Amygdala (tissue), 56 donors: ENCODE data around the gene IL17RB.

ENCODE experiments used
- DNase-seq, 56 donors: peaks; one replicate each; lab custom pipeline; 2025; lab: John Stamatoyannopoulos, UW

Gene IL17RB, protein sequence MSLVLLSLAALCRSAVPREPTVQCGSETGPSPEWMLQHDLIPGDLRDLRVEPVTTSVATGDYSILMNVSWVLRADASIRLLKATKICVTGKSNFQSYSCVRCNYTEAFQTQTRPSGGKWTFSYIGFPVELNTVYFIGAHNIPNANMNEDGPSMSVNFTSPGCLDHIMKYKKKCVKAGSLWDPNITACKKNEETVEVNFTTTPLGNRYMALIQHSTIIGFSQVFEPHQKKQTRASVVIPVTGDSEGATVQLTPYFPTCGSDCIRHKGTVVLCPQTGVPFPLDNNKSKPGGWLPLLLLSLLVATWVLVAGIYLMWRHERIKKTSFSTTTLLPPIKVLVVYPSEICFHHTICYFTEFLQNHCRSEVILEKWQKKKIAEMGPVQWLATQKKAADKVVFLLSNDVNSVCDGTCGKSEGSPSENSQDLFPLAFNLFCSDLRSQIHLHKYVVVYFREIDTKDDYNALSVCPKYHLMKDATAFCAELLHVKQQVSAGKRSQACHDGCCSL

DNA sequence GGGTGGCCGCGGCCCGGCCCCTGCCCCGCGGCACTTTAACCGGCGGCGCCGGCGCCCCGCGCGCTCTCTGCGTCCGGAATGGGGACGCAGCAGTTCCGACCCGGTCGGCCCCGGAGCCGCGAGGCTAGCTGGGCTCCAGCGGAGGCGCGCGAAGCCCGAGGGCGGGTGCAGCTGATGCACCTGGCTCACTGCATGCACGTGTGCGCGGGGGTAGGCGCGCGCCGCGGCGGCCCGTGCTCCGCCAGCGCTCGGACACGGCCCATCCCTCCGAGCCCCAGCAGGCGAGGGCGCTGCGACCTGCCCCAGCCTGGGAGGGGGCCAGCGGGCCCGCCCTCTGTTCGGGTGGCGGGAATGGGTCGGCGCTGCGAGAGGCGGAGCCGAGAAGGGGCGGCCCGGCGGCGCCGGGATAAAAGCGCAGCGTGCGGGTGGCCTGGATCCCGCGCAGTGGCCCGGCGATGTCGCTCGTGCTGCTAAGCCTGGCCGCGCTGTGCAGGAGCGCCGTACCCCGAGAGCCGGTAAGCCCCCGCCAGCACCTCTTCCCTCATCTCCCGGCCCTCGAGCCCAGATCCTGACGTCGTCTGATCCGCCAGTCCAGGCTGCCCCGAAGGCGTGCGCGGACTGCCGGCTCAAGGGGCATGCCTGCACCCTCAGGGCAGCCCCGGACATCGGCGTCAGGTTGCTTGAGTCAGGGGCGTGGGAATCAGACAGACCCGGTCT is at the start of gene IL17RB, which contains the start of gene CHDH:
TSS of gene IL17RB (plus strand) at position 435 of the 717 bp plus-strand sequence. CDS start at position 456, 21 bp downstream.
TSS of gene CHDH (minus strand) at position 286 of the 717 bp plus-strand sequence. CDS start 22,411 bp downstream, outside the sequence.
- peak in 48 of 56 donors; percentile 4 to 84 (median 58) for DNase-seq

DNA sequence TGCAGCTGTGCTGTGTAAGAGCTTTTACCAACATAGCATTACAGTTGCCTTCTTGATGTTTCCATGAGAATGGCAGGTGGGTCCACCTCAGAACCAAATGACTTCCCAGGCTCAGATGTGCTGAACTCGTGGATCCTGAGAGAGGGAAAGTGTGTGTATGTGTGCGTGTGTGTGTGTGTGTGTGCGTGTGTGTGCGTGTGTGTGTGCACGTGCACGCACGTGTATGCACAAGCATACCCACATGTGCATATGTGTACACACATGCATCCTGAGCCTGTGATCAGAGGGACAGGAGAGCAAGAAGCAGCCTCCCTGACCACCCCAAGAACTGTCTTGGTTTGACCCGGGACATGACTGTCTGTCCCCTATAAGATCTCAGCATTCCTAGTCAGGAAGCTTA is 48.2 kb upstream of the IL17RB start:
- DNase-seq = no peak

DNA sequence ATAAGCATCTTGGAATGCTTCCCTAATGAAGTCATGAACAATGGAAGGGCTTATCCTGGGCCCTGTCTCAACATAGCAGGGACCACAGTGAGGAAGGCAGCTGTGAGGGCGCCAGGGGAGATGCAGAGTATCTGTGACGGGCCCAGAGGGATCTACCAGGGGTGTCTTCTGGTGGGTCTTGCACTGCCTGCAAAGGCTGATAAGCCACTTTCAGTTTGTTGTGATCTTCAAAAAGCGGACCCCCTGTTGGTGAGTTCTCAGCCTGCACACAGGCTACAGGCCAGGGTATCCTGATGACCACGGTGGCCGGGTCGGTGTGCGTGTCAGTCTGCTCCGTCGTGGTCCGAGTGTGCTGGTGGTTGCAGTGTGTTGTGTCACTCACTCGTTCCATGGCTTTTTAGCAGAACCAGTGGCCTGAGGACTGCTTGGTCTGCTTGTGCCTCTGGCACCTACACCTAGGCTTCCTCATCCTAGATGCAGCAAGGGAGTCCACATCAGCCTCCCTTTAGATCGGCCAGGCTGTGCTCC is 47.0 kb upstream of the IL17RB start:
- DNase-seq = no peak

DNA sequence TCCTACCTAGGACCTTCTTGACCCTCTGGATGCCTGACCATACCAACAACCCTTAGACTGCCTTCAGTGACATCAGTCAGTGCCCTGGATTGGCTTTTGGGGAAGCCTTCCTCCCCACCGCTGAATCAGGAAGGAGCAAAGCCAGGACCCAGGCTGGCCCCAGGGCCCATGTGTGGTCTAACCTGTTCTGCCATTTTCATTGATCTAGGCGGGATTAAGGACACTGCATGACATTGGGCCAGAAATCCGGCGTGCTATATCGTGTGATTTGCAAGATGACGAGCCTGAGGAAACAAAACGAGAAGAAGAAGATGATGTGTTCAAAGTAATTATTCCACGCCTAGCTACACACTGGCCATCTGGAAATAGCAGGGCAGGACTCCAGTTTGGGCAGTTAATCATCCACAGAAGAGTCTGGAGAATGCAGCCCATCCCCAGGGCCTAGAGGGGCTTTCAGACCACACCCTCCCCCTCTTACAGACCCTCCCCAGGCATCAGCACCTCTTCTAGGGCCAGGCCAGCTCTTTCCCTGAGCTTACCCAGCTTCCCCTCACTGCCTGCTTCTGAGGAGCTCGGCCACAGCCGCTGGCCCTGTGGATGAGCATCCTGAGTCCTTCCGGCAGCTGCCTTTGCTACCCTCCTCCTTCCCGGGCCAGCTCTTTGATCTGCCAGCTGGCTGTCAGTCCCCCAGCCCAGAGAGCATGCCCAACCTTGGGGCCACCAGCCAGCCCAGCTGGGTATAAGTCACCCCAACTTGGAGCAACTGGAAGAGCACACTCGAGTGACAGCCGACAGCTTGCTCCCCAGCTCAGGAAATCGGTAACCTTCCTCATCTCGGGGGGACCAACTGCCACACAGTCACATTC is 46.1 kb upstream of the IL17RB start:
- DNase-seq = no peak

DNA sequence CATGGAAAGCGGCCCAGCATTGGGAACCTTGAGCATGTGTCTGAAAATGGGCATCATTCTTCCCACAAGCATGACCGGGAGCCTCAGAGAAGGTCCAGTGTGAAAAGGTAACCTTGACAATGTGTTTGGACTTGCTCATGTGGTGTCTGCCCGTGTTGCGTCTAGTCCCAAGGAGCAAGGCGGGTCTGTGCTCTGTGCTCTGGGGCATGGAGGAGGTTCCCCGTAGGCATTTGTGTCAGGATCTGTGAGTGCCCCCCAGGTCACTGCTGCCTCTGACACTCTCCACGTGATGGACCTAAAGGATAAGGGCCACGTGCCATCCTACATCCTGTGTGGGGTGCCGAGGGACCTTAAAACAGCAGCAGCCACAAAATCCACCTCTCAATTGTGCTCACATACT is 45.0 kb upstream of the IL17RB start:
- DNase-seq = no peak

DNA sequence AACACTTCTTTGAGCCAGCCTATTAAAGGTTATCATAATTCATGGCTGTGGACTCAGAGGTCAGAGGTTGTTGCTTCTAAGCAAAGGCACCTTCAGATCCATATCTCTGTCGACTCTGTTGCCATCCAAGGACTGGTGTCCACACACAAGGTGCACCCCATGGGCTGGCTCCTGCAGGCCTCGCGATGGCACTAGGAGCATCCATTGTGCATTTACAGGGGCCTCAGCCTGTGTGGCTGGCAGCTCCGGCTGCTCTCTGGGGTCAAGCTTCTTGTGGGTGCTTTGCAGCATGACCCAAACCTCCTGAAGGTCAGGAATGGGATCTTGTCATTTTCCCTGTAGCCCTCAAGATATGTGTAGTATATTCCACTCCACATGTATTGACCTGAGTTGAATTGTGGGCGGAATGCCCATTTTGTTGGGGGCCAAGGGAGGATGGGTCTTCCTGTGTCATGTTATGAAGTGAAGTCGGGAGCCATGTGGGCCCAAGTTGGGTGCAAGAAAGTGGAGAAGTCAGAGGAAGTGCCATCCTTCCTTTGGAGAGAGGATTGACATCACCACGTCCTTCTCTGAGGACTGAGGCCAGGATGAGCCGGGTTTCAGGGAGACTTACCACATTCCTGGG is 44.0 kb upstream of the IL17RB start:
- no peak for DNase-seq

DNA sequence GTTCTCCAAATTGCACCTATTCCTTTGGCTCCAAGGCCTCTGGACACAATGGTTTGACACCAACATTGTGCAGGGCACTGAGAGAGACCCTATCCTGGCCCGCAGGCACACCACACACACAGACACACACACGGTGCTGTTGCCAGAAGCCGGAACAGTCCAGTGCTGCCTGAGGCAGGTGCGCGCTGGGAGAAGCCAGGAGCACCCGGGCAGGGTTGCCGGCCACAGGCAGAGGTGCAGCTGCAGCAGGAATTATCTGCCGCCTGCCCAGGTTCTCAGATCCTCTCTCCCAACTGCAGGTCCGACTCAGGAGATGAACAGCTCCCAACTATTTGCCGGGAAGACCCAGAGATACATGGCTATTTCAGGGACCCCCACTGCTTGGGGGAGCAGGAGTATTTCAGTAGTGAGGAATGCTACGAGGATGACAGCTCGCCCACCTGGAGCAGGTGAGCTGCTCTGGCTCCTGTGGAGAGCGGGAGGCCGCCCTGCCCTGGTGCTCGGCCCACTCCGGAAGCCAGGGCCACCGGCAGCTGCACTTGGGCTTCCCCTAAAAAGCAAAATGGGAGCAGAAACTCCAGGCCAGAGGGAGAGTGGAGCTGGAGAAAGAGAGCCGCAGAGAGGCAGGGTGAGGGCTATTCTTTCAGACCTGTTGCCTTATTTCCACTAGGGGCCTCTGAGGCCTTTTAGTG is 43.1 kb upstream of the IL17RB start:
- no peak for DNase-seq

DNA sequence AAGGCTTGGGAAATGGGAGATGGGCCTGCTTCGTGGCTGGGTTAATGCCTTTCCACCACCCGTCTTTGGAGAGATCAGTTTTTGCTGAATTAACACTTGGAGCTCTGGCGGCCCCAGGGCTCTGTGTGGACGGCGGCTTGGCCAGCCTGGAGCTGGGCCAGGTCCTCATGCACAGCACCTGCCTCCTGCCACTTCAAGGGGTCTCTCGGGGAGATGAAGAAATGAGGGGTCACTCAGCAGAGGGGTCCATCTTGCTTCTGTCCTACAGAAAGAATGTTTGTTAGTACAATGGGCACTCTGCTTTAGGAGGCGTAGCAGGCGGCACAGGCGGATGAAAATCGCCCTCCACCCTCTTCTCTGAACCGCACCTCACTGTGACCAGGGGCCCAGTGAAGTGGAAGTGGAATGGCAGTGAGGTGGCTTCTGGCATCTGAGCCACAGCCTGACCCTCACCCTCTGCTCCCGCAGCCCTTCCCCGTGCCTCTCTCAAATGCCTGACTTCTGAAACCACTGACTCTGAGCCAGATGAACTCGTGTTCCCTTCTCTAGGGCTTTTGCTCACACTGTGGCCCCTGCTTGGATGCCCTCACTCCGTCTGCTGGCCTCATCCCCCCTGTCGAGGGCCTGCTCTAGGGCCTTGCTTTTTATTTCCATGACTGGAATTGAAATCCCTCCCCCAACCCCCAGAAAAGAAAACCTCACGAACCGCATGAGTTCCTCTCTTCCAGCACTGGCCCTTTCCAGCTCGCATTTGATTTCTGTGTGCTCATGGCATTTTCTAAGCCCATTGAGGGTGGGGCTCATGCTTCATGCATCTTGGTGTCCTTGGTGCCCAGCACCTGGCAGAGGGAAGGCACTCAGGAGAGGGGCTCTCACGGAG is 42.3 kb upstream of the IL17RB start:
- no peak for DNase-seq

DNA sequence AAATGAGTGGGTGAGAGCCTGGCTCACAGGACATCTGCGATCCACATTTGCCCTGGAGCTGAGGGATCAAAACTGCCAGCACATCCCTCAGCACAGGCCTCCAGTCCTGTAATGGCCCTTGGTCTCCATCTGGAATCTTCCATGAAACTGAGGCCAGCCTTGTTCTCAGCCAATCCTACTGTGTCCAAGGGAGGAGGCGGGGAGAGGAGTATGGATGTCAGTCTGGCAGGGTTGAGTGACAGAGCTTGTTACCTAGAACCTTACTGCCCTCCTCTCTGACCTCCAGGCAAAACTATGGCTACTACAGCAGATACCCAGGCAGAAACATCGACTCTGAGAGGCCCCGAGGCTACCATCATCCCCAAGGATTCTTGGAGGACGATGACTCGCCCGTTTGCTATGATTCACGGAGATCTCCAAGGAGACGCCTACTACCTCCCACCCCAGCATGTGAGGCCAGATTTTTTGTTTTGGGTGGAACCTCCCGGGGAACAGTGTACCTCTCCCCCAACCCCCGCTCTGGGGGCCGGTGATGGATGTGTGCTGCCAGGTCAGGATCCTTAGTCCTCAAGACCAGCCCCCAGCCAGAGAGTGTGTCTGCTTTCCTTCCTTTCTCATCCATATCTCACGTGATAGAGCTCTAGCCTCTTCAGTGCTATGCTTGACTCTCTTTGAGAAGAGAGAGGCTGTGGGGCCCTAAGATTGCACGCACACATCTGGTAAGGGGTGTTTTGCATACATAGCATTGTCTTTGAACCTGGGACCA is 41.5 kb upstream of the IL17RB start:
- peak in 6 of 56 donors; percentile 22 to 49 (median 39) for DNase-seq

DNA sequence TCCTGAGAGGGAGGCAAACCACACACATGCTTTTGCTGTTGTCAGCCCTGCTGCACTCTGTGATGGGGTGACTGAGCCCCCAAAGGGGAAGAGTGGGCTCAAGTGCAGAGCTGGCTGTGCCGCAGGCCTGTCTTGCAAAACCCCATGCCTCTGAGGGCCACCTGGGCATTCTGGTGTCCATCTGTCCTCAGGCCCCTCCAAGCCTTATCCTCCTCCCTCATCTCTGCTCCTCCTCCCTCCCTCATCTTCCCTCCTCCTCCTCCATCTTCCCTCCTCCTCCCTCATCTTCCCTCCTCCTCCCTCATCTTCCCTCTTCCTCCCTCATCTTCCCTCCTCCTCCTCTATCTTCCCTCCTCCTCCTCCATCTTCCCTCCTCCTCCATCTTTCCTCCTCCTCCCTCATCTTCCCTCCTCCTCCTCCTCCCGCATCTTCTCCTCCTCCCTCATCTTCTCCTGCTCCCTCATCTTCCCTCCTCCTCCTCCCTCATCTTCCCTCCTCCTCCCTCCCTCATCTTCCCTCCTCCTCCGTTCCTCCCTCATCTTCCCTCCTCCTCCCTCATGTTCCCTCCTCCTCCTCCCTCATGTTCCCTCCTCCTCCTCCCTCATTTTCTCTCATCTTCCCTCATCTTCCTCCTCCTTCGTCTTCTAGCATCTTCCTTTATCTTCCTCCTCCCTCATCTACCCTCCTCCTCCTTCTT is 40.8 kb upstream of the IL17RB start:
- no peak for DNase-seq

DNA sequence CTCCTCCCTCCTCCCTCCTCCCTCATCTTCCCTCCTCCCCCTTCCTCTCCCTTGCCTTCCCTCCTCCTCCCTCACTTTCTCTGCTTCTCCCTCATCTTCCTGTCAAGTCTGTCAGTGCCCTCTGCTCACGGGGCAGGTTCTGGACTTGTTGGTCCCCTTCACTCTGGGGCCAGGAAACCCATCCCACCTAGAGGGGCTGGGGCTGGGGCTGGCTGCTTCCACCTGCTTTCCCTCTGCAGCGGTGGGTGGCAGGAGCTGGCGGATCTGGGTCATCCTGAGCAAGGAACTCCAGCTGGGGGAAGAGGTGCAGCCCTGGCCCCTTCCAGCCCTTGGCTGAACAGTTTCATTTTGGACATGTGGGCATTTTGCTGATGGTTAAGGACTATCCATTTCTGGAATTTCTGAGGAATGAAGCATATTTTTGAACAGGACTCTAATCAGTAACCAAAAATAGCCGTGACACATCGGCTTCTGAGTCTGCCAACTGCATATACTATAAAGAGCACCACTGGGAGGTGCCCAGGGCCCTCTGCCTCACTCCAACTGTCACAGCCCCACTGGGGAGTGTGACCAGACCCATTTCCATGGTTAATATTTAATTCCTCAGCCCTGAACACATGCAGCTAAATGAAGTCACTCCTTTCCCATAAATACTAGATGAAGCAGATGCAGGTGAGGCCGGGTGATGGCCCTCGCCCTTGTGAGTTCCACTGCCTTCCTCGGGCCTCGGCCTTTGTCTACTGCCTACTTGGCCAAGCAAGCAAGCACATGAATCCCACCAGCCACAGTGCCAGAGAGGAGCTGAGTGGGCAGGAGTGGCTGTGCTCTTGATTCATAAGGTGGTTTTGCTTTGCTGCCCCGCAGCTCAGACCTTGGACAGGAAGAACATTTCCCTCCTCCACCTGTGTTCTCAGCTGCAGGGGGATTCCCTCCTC is 39.9 kb upstream of the IL17RB start:
- peak in 3 of 56 donors; percentile 20 to 50 (median 36) for DNase-seq

DNA sequence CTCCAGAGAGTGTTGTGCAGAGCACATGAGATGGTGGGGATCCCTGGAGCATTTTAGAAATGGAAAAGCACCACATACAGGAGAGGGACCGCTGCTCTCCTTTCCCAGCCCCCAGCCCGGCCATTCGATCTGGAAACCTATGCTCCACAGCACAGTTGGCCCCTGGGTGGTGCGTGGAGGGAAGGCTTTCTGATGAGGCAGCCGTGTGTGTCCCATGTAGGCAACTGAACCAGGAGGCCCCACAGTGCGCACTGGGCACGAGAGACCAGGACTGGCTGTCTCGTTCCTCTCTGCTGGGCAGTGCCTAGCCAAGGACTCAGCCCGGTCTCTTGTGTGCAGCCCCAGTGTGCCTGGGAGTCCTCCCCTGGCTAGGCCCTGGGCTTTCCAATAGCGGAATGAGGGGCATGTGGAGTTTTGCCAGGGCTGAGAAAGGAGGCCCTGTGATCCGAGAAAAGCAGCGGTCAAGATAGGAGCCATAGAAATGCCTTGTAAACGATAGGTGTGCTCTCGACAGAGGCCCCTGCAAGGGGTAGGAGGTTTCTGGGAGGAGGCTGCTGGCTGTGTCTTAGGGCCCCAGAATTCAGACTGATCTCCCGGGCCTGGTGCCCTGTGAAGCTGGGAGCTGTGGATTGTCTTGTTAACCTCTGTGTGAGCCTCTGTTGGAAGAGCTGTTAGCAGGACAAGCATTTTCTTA is 39.1 kb upstream of the IL17RB start:
- DNase-seq = no peak

DNA sequence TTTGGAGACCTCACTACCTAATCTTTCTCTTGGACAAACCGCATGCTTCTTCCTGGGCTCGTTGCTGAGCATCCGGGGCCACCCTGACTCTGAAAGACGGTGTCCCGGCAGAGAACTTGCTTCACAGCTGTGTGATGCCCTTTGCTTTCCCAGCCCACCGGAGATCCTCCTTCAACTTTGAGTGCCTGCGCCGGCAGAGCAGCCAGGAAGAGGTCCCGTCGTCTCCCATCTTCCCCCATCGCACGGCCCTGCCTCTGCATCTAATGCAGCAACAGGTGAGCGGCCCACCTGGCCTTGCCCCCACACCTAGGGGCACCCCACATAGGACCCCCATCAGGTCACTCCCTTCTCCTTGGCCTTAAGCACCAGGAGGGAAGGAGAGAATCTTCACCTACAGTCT is 37.9 kb upstream of the IL17RB start:
- DNase-seq = no peak

DNA sequence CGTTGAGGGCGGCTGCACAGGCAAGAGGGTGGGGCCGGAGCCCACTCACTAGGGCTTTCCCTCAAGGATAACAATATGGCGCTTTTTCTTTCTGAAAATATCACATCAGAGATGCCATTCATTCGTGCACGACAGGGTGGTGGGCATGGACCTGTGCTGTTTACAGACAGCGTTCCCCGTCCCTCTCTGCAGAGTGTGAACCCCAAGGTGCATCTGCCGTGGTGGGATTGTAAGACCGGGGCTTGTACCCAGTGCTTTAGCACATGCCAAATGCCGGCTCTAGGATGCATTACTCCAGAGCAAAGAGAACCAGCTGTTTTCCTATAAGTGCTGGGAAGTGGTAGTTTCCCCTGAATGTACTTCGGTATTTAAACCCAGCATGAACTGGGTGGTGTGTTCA is 37.1 kb upstream of the IL17RB start:
- no peak for DNase-seq

DNA sequence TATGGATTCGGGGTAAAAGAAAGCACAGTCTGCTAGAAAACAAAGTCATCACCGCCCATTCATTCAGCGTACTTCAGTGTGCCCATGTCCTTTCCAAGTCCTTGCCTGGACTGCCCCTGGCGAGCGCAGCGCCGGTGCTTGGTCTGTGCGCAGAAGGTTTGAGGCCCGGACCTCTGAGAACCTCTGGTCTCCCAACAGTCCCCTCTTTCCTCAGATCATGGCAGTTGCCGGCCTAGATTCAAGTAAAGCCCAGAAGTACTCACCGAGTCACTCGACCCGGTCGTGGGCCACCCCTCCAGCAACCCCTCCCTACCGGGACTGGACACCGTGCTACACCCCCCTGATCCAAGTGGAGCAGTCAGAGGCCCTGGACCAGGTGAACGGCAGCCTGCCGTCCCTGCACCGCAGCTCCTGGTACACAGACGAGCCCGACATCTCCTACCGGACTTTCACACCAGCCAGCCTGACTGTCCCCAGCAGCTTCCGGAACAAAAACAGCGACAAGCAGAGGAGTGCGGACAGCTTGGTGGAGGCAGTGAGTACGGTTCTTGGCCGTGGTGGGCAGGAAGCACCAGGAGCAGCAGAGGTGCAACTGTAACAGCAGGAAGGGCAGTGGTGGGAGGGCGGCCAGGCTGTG is 36.5 kb upstream of the IL17RB start:
- no peak for DNase-seq
